SU-DHL-6 (cell line): ENCODE data around the gene MESD.
A peak's percentile ranks its signal among the peaks of the same experiment; 100 is the strongest.

Experiments
- H2AFZ ChIP-seq: fragments of 200-600 bp; sonication (generic); 2 replicates; pipeline ENCODE4 v1.6.1; 2014; ENCODE audit warnings: low read depth, mild to moderate bottlenecking, moderate library complexity, mixed read lengths, antibody characterized with exemption, low read length; ENCODE audit not compliant: severe bottlenecking
- H3F3A ChIP-seq: fragments of 200-600 bp; shearing (Covaris generic); 2 replicates; pipeline ENCODE4 v1.6.0; 2016; ENCODE audit warnings: antibody characterized with exemption, mild to moderate bottlenecking; ENCODE audit not compliant: insufficient read depth
- H3K27ac ChIP-seq: fragments of 200-600 bp; sonication (generic); 2 replicates; pipeline ENCODE4 v1.5.1; 2016; ENCODE audit warnings: low read depth, mild to moderate bottlenecking, low read length, moderate library complexity, mixed read lengths
- H3K27me3 ChIP-seq: fragments of 200-600 bp; sonication (generic), shearing (Covaris generic); 2 replicates; pipeline ENCODE4 v1.6.0; 2014; ENCODE audit warnings: mild to moderate bottlenecking, low read length
- H3K36me3 ChIP-seq: fragments of 200-600 bp; sonication (generic); 2 replicates; pipeline ENCODE4 v1.6.1; 2014; ENCODE audit warnings: mild to moderate bottlenecking, low read length, mixed read lengths
- H3K4me2 ChIP-seq: fragments of 300-600, 200-600 bp; shearing (Covaris generic), sonication (generic); 2 replicates; pipeline ENCODE4 v1.6.0; 2014; ENCODE audit warnings: low read length, low read depth, mild to moderate bottlenecking; ENCODE audit not compliant: poor library complexity, severe bottlenecking
- H3K4me3 ChIP-seq: fragments of 200-600 bp; sonication (generic); 2 replicates; pipeline ENCODE4 v1.5.1; 2014; ENCODE audit warnings: antibody characterized with exemption, low read length, mild to moderate bottlenecking, mixed read lengths; ENCODE audit not compliant: insufficient read depth, poor library complexity, severe bottlenecking
- H3K79me2 ChIP-seq: fragments of 200-600 bp; sonication (generic); 2 replicates; pipeline ENCODE4 v1.6.1; 2014; ENCODE audit warnings: mild to moderate bottlenecking, low read length, moderate library complexity; ENCODE audit not compliant: insufficient read depth
- H3K9ac ChIP-seq: fragments of 200-600 bp; sonication (generic); 2 replicates; pipeline ENCODE4 v1.7.0; 2014; ENCODE audit warnings: mild to moderate bottlenecking, low read length
- H3K9me2 ChIP-seq: fragments of 200-600 bp; sonication (generic); replicated peaks from 2 replicates; pipeline ENCODE4 v1.6.1; 2014; ENCODE audit warnings: low read length; ENCODE audit not compliant: insufficient read depth
- H3K9me3 ChIP-seq: fragments of 200-600 bp; sonication (generic); 2 replicates; pipeline ENCODE4 v1.6.1; 2014; ENCODE audit warnings: low read length, mixed read lengths; ENCODE audit not compliant: insufficient read depth
- H4K20me1 ChIP-seq: fragments of 200-600 bp; sonication (generic); 2 replicates; pipeline ENCODE4 v1.6.1; 2014; ENCODE audit warnings: low read depth, mild to moderate bottlenecking, antibody characterized with exemption, low read length, moderate library complexity, mixed read lengths
- EZH2phosphoT487 ChIP-seq: fragments of 200-600 bp; sonication (generic), shearing (Covaris generic); conservative IDR thresholded peaks from 2 replicates; pipeline ENCODE4 v1.6.1; 2018; ENCODE audit warnings: mild to moderate bottlenecking, antibody characterized with exemption, low read length, moderate library complexity, mixed read lengths
- TF ChIP-seq, protein P1 (sequence below): fragments of 200-600 bp; sonication (generic); IDR thresholded peaks from one replicate; pipeline ENCODE4 v1.5.1; 2017; ENCODE audit warnings: antibody characterized with exemption, mild to moderate bottlenecking, low read length, moderate library complexity; ENCODE audit not compliant: insufficient read depth, poor library complexity, severe bottlenecking

The MESD gene

DNA sequence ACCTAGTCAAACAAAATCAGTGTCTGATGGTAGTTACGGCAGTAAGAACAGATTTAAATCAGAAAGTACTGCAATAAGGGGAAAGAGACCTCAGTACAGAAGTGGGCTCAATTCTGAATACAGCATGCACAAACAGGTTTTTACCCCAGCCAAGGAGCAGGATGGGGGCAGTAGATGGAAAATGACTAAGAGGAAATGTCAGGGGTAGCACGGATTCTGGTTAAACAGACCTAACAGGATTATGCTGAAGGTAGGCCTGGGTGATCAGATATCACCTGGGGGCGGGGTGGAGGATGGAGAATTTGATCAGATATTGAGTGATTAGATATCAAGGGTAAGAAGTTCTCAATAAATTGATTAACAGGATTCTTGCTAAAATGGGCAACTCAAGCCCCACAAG is 19.0 kb downstream of the MESD start:
- Histone ChIP-seq H3K27me3 (no peaks in the 10 kb centered on the region), H3F3A (no peaks in the 10 kb centered on the region), H3K27ac (no peak overlapping the region), H3K4me3 (no peak overlapping the region), H3K79me2 (no peaks in the 10 kb centered on the region), H2AFZ (no peak overlapping the region), H3K9ac (no peak overlapping the region), H3K4me2 (no peak overlapping the region), H3K9me3 (no peaks in the 10 kb centered on the region), H4K20me1 (no peaks in the 10 kb centered on the region), H3K9me2 (no peaks in the 10 kb centered on the region), H3K36me3 (no peaks in the 10 kb centered on the region)
- TF ChIP-seq, protein P1, sequence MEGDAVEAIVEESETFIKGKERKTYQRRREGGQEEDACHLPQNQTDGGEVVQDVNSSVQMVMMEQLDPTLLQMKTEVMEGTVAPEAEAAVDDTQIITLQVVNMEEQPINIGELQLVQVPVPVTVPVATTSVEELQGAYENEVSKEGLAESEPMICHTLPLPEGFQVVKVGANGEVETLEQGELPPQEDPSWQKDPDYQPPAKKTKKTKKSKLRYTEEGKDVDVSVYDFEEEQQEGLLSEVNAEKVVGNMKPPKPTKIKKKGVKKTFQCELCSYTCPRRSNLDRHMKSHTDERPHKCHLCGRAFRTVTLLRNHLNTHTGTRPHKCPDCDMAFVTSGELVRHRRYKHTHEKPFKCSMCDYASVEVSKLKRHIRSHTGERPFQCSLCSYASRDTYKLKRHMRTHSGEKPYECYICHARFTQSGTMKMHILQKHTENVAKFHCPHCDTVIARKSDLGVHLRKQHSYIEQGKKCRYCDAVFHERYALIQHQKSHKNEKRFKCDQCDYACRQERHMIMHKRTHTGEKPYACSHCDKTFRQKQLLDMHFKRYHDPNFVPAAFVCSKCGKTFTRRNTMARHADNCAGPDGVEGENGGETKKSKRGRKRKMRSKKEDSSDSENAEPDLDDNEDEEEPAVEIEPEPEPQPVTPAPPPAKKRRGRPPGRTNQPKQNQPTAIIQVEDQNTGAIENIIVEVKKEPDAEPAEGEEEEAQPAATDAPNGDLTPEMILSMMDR = no peak
- TF ChIP-seq EZH2phosphoT487 = no peak

DNA sequence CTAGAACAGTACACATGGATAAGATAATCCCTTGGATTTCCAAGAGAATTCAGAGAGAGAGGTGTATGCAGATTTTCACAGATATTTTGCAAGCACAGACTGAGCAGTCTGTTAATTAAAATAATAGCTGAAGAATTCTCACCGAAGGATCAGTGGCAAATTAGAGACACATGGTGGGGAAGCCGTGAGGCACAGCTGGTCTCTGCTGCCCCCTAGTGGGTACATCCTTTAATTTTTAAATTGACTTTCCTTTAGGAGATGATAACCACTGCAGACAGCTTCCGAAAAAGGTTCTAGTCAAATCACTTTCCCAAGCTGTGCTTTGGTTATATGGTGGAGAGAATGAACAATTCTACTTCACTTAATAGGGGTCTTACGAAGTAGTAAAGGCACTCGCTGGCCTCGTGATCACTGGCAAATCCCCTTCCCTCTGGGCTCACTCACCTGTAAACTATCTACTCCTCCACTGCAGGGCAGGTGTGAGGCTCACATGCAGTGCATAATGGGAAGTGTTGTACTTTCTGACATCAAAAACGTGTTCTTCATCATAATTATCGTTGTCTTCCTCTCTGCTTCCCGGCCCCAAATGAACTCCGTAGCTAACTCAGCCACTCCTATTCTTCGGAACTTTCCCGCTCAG is 19.5 kb downstream of the MESD start:
- Histone ChIP-seq H3K9me2 (no peaks in the 10 kb centered on the region), H3F3A (no peaks in the 10 kb centered on the region), H3K9me3 (no peaks in the 10 kb centered on the region), H3K4me3 (no peak overlapping the region), H3K4me2 (no peak overlapping the region), H2AFZ (no peak overlapping the region), H3K9ac (no peak overlapping the region), H4K20me1 (no peaks in the 10 kb centered on the region), H3K36me3 (no peaks in the 10 kb centered on the region), H3K27ac (no peak overlapping the region), H3K79me2 (no peaks in the 10 kb centered on the region), H3K27me3 (no peaks in the 10 kb centered on the region)
- TF ChIP-seq, protein P1 = peak; percentile 46
- TF ChIP-seq EZH2phosphoT487 = no peak

DNA sequence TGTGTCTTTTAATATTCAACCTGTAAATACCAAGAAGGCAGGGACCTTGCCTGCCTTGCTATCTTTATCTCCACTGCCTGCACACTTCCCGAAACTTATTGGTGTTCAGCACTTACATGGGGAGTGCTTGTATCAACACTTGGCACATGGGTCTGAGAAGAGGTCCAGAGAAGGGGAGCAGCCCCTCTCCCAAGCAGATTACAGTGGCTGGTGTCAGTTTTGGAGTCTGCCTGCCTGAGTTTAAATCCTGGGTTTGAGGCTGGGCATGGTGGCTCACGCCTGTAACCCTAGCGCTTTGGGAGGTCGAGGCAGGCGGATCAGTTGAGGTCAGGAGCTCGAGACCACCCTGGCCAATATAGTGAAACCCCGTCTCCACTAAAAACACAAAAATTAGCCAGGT is 20.3 kb downstream of the MESD start:
- TF ChIP-seq, protein P1 = no peak
- no peak for TF ChIP-seq EZH2phosphoT487
- no peak overlapping the region for H3K27ac ChIP-seq
- no peaks in the 10 kb centered on the region for H3K9me2 ChIP-seq
- H3K4me3 ChIP-seq = no peak overlapping the region
- H3K9me3 ChIP-seq = no peaks in the 10 kb centered on the region
- H3K9ac ChIP-seq = no peak overlapping the region
- no peak overlapping the region for H2AFZ ChIP-seq
- H3K36me3 ChIP-seq = no peaks in the 10 kb centered on the region
- no peaks in the 10 kb centered on the region for H3F3A ChIP-seq
- H4K20me1 ChIP-seq = no peaks in the 10 kb centered on the region
- no peak overlapping the region for H3K4me2 ChIP-seq
- no peaks in the 10 kb centered on the region for H3K79me2 ChIP-seq
- no peaks in the 10 kb centered on the region for H3K27me3 ChIP-seq
